Upper lobe of left lung (tissue), 4 donors: ENCODE data around the gene UBE2K.

Experiments
- POLR2AphosphoS5 ChIP-seq, 2 donors: sonication (generic); formaldehyde crosslinking; IDR thresholded peaks; one replicate each; pipeline ENCODE4 v1.5.1; 2017; ENCODE audit warnings: antibody characterized with exemption in 2 of 2
- TF ChIP-seq, protein P1 (sequence below), 6 experiments: fragments of 450-650 bp in 4 of 6; fragments of 200-600 bp in 2 of 6; sonication (generic) in 2 of 6; IDR thresholded peaks; one replicate each; pipeline ENCODE4 v1.5.1; 2016 to 2019; ENCODE audit warnings: antibody characterized with exemption in 6 of 6

DNA sequence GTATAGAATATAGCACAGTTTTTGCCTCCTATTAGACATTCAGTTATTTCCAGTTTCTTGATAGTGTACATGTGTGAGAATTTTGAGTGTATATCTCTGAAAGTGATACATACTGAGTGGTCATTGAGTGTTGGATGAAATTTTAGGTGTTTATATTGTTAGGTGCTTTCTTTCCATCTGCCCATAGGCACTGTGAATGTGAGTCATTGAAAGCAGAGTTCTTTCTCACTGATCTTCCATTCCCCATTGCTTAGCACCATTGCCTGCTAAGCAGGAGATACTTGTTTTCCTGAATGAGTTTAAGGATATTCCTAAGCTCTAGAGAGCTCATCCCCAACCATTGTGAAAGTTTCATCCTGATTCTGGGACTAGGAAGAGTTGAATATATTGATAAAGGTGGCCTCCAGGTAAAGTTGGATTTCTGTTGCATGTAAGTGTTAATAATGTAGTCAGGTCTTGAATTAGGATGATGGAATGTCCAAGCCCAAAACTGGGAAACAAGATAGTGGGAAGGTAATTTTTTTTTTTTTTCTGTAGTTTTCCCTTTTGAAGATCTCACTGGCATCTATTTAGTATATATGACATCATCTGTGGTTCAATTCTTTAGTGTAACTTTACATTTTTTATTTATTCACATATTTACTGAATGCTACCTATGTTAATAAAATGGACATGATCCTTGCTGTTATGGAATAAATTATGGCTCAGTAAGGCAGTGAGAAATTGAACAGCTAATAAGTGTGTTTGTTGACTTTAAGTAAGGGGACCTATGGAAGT, 22.1 kb downstream of the UBE2K start:
- TF ChIP-seq POLR2AphosphoS5 (IDR thresholded peaks at IDR 0.05), result no peak
- TF ChIP-seq, protein P1, sequence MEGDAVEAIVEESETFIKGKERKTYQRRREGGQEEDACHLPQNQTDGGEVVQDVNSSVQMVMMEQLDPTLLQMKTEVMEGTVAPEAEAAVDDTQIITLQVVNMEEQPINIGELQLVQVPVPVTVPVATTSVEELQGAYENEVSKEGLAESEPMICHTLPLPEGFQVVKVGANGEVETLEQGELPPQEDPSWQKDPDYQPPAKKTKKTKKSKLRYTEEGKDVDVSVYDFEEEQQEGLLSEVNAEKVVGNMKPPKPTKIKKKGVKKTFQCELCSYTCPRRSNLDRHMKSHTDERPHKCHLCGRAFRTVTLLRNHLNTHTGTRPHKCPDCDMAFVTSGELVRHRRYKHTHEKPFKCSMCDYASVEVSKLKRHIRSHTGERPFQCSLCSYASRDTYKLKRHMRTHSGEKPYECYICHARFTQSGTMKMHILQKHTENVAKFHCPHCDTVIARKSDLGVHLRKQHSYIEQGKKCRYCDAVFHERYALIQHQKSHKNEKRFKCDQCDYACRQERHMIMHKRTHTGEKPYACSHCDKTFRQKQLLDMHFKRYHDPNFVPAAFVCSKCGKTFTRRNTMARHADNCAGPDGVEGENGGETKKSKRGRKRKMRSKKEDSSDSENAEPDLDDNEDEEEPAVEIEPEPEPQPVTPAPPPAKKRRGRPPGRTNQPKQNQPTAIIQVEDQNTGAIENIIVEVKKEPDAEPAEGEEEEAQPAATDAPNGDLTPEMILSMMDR (IDR thresholded peaks at IDR 0.05), result no peak
